Activated T-cell treated with anti-CD3 and anti-CD28 coated beads for 4 hours (primary cell): ENCODE results near the gene PAX5.

Source experiments
- DNase-seq: peaks from one replicate; pipeline ENCODE4 v3.0.0-alpha.2; 2020

The PAX5 gene

DNA sequence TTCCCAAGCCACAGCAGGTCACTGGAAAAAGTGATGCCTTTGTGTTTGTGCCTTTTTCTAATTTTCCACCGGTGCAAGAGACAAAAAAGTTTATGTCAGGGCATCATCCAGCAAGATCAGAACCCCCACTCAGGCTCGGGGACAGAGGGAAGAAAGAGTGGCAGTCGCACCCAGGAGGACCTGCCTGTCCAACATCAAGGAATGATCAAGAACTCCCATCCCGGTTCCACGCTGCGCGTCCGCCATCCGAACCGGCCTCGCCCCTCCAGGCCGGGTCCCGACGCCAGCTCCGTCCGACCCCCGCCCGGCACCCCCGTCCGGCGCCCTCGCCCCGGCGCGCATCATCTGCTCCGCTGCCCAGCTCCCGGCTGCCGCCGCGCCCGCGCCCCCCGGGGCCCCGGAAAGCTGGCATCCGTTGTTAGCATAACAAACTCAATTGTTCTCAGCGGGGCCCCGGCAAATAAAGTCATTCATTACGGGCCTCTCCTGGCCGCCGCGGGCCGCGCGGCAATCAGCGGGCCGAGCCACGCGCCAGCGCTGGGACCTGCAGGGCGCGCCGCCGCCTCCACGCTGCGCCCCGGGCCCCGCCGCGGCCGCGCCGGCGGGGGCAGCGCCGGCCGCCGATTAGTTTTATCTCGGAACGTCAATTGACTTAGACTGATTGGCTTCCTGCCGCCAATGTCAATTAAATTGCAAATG is 48.1 kb downstream of the PAX5 start:
- DNase-seq, result no peak

DNA sequence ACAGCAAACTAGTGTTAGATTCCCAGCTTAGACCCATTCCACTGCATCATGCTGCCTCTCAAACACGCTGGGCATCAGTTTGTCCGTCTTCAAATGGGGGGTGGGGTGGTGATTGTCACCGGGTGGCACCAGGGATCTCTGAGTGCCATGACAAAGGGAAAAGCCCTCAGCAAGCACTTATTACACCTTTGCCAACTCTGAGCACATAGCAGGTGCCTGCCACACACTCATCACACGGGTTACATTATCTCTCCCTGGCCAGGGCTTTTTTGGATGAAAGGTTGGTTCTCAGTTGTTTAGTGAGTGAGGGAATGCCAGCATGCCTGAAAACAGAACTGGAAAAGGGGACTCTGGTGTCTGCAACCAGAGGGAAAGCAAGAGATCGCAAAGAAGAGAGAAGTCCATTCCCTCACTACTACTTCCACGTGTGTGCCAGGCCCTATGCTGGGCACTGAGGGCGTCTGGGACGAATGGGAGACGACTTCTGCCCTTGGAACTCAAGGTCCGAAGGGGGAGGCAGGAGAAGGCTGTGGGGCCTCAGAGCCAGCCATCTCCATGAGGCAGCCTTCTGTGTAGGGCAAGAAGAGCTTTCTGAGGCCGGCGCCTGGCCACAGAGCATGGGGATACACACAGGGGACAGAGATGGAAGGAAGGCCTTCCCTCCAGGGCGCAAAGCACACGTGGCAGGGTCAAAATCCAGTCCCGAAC is 48.9 kb downstream of the PAX5 start:
- DNase-seq, result no peak

DNA sequence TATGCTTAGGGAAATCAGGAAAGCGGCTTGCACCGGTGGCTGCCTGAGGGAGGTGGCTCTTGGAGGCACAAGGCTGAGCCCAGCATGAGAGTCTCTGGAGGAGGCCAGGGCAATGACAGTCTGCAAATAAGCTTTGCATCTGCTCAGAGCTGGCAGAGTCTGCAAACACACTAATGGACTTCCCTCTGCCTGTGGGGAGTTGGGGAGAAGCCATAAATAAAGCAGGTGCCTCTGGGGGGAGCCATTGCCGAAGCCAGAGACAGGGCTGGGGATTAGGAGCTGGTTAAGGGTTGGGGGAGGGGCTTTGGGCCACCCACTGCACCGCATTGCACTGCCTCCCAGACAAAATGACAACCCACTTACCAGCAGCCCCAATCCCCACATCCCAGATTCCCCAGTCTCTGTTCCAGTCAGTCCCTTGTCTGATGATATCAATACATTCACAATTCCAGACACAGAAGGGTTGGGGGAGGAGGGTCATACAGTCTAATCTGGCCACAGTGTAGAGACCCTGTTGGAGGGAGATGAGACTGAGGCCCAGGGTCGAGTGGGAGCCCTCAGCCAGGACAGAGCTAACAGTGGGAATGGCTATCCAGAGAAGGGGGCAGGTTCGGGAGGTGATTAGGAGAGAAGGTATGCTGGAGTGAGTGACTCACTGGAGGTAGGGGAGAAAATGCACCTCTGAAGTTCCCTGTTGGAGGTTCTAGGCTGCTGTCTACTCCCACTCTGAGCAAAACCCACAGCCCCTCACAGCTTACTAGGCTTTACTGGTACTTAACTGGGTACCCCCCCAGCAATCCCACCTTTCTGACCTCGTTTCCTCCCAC is 53.7 kb downstream of the PAX5 start:
- DNase-seq, result no peak

DNA sequence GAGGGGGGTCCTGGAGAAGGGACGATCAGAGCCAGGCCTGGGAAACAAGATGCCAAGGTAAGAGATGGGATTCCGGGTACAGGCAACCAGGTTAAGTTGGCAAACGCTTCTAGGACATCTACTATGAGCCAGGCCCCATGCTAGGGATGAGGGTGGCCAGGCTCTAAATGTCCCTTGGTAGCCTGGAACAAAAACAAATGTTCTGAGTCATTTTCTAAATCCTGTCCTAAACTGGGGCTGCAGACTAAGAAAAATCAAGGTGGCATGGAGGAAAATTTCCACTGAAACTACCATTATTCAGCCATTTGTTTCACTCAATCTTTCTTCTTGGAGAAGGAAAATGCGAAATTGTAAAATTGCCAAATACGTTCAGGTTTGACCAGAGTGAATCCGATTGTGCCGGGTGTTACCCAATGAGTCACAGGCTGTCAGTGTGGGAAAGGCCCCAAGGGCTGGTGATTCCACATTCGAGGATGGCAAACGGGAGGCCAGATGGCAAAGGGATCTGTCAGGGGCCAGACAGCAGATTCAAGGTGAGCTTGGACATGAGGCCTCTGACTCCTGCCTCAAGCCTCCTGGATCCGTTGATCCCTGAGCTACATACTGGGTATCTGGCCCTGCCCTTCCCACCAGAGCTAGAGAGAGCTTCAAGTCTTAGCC is 57.6 kb downstream of the PAX5 start:
- no peak for DNase-seq

DNA sequence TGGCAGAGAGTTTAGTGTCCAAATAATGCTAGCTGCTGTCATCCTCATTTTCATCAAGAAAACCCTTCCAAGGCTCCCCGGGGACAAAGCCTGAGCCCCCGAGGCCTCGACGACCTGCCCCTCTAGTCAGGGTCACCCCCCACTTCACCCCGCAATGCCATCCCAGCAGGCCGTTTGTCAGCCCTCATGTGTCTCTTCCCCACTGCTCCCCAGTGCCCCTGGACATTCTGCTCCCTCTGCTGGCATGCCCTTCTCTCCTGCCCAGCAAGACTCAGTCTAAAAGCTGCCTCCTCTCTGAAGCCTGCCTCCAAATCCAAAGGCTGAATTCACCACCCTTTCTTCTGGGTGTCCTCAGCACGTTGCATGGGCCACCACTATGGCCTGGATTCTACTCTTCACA is 59.3 kb downstream of the PAX5 start:
- no peak for DNase-seq

DNA sequence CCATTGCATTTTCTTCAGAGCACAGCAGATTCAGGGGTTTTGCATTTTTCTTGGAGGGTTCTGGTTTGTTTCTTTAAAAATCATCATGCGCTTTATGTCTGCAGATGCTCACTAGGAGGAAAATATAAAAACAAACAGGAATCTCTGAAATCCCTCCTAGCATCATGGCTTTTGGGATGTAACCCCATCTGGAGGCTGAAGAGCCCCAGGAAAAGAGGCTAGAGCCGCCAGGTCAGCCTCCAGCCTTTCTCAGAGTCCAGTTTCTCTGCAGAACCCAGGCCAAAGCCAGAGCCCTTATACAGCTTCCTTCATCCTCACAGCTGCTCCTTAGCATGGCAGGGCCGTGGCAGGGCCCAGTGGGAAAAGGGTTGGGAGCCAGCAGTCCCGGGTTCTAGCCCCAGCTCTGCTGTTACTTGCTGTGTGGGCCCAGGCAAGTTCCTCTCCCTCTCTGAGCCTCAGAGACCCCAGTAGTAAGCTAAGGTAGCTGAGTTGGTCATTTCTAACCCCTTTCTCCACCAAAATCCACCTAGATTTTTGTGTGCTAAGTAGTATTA is 62.1 kb downstream of the PAX5 start:
- DNase-seq, result no peak

DNA sequence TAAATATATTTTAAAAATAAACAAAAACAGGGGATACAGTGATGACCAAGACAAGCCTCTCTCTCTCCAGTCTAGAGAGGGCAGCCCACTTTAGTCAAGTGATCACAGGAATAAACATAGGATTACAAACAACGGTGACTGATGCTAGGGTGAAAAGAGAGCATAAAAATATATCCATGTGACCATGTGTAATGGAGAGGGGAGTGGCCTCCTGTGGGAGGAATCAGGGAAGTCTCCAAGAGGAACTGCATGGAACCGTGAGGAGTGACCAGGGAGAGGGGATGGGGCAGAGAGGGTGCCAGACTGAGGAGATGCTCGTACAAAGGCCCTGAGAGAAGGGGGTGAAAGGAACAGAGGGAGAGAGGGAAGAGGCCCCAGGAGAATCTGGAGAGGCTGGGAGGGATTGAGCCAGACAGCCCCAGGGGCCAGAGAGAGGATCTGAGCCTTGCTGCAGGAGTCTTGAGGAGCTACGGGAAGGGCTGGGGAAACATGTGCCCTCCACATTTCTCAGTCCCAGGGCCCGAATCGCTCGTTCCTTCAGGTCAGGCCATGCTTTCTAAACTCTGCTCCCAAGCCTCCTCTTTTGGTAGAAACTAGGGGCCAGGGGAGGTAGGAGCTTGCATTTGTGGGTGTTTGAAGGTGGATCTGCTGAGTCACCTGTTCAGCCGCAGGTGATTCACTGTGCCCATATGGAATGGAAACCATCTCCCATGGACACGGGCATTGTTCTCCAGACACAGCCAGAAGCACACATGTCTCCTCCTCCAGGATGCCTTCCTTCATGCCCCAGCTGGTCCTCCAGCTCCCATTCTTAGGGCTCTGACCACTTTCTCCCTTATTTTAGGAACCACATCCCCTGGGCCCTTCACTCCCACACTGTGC is 63.8 kb downstream of the PAX5 start:
- DNase-seq, result no peak

GRCh38 chr9:36969216-36969771 is 64.8 kb downstream of the PAX5 start:
- DNase-seq, result no peak

GRCh38 chr9:36968574-36969215 is 65.4 kb downstream of the PAX5 start:
- DNase-seq, result no peak

DNA sequence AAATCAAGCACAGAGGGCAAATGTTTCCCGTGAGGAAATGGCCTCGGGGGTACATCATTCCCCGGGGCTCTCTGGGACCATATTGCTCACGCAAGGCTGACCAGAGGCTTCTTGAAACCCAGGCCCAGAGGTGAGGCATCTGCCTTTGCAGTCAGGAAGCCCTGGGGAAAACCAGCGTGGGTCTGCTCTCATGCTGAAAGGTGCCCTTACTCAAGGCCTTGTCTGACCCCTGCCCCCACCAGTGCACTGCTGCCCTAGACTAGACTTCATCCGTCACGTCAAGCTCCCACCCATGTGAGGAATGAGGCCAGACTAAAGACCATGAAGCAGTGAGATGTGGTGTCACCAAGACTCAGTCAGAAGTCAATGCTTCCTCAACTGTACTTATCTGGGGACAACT is 66.1 kb downstream of the PAX5 start:
- DNase-seq, result no peak

GRCh38 chr9:36966371-36967097 is 67.5 kb downstream of the PAX5 start:
- no peak for DNase-seq

DNA sequence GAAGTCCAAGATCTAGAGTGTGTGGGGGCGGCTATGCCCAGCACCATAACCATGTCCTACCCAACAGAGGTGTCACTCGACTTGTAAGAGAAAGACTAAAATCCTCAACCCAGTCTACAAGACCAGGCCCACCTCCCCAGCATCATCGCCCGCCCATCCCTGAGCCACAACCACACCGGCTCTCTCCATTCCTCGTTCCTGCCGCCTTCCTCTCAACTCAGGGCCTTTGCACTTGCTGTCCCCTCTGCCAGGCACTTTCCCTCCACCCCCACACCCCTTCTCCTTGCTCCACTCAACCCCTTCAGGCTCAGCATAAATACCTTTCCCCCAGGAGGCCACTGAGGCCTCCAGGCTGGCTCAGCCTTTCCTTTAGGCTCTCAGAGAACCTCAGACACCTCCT is 69.3 kb downstream of the PAX5 start:
- no peak for DNase-seq

DNA sequence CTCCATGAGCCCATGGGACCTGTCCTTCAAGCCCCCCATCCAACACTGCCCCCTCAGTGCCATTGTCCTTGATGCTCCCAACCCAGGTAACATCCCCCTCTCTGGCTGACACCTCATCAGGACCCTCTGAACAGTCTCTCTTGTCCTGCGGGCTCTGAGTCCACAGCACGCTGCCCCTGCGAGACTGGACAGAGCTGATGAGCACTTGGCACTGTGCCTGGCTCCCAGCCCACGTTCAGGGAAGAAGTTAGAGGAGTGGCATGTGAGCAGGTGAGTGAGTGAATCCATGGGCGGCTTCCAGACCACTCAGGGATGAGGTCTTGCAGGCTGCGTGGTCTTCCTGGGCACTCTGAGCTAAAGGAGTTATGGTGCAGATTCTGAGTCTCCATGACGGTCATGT is 70.7 kb downstream of the PAX5 start:
- DNase-seq, result no peak

GRCh38 chr9:36962691-36963090 is 71.4 kb downstream of the PAX5 start:
- no peak for DNase-seq

DNA sequence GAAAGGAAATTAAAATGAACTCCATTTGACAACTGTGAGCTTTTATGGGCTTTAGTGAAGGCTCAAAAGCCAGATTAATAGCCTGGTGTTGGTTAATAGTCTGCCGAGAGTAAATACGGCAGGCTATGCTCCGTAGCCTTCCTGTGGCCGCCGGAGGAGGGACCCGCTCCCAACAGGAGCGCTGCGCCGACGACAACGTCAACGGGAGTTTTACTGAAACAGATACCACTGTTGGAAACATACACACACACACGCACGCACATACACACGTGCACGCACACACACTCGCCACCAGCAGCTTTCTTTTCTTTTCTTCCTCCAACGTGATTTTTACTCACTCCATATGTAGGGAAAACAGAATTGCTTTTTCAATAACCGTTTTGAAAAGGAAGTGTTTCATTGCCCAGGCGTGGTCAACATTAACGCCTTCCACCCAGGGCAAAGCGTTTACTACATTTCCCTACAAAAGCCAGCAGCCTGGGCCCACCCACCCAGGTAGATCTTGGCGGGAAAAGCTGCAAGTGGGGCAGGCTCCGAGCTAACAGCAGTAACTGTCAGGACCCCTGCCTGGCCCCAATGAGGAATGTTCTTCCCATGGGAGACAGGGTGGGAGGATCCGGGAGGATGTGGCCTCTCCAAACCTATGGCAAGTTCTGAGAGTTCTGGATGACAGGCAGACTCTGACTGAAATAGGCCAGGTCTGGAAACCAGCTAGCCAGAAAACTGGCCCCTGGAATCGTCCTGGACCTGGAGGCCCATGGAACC is 72.3 kb downstream of the PAX5 start:
- no peak for DNase-seq

GRCh38 chr9:36961051-36961450 is 73.0 kb downstream of the PAX5 start:
- no peak for DNase-seq

GRCh38 chr9:36960575-36960955 is 73.5 kb downstream of the PAX5 start:
- DNase-seq, result no peak

DNA sequence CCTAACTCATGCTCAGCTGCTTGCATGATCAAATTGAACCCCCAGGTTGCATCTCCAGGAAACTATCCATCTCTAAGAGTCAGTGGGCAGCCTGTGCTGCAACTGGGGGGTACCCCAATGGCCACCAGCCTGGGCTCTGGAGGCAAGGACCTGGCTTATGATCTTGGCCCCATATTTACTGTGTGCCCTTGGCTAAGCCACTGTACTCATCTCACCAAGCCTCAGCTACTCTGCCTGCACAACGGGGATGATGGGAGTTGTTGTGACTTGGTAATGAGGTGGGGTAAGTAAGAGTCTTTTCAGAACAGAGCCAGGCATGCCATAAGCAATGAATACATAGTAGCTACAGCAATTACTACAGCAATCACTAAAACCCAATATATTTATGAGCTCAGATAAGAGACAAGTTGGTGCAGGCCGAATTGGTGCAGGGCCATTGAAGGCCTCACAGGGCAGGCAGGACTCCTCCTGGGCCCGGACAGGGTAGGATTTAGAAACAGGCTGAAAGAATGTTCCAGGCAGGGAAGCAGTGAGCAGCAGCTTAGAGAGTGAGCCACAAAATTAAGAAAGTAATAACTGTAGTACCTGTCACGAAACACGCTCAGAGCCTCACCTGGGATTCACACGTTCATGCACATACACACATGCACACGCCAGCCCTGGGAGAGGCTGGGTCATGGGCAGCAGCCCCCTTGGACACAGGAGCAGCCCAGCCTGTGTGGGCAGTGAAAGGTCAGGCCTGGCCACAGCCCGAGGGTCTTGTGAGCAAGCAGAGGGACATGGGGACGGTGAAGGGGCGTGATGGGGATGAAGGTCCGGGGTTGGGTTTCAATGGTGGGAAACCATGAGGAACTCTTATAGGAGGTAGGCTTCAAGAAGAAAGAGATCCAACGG is 74.1 kb downstream of the PAX5 start:
- DNase-seq, result no peak

GRCh38 chr9:36956908-36957307 is 77.2 kb downstream of the PAX5 start:
- DNase-seq, result no peak
